K562 (cell line): ENCODE results near the gene RAD54L. TPM values are rescaled to one million over a fixed set of nuclear protein-coding genes. Genes with fewer than 3 reads are reported as not detected.

ENCODE experiments used
- ATAC-seq: fragments of 200-7000 bp; cut with Tn5 transposase; 3 replicates; pipeline ENCODE4 v1.9.1; 2020; ENCODE audit warnings: moderate library complexity
- BruUV-seq: library from RNA; stranded (reverse); fragments of 400-500 nt; replicated peaks from 2 replicates; lab custom pipeline; 2021; lab: Mats Ljungman, UMichigan
- CTCF ChIA-PET: fragments of 300-600 bp; formaldehyde crosslinking; extraction: SDS; loops from one replicate; lab custom pipeline; 2021; ENCODE audit warnings: low intra/inter-chr PET ratio; lab: Yijun Ruan, JAX
- POLR2A ChIA-PET: fragments of 300-600, 350-650 bp; sonication (Branson Sonifier 250); formaldehyde crosslinking; extraction: SDS; loops from one replicate; lab custom pipeline; 2021; ENCODE audit warnings: antibody characterized with exemption, inconsistent platforms; lab: Yijun Ruan, JAX
- DNase-seq, 4 experiments: peaks; one replicate each; pipeline versions ENCODE4 v3.0.0 to v3.0.0-alpha.2; 2011 to 2018; ENCODE audit warnings: low spot score in 3 of 4, mixed read lengths in 3 of 4; ENCODE audit errors: extremely low read depth in 1 of 4
- FAIRE-seq: peaks from 2 replicates; lab custom pipeline; 2011; peaks lifted over from hg19 to GRCh38; lab: Jason Lieb, UNC
- H2AFZ ChIP-seq: 2 replicates; pipeline ENCODE4 v1.6.0; 2011; ENCODE audit warnings: low read depth, low read length, control low read depth, inconsistent platforms
- H3K27ac ChIP-seq: fragments of 200-600 bp; 3 replicates; pipeline ENCODE4 v1.8.0; 2011; ENCODE audit warnings: low read depth, mild to moderate bottlenecking, control low read depth, inconsistent platforms, low read length, moderate library complexity, mixed read lengths; ENCODE audit errors: extremely low read depth
- H3K27me3 ChIP-seq, 2 experiments: fragments of 300-600 bp in 1 of 2; 2 replicates in 1 of 2; 3 replicates in 1 of 2; pipeline versions ENCODE4 v1.6.0 to v1.8.0; 2011; ENCODE audit warnings: inconsistent platforms in 2 of 2, low read length in 2 of 2, mild to moderate bottlenecking in 1 of 2, mixed read lengths in 1 of 2, moderate library complexity in 1 of 2; ENCODE audit not compliant: control insufficient read depth in 2 of 2, insufficient read depth in 2 of 2
- H3K36me3 ChIP-seq: fragments of 300-600 bp; 3 replicates; pipeline ENCODE4 v1.8.0; 2011; ENCODE audit warnings: mild to moderate bottlenecking, low read length, inconsistent platforms; ENCODE audit not compliant: control insufficient read depth, insufficient read depth
- H3K4me1 ChIP-seq, 2 experiments: fragments of 200-600 bp in 1 of 2; replicated peaks in 1 of 2; 2 replicates in 1 of 2; 3 replicates in 1 of 2; pipeline versions ENCODE4 v1.5.1 to v1.8.0; 2011; ENCODE audit warnings: inconsistent platforms in 2 of 2, low read length in 2 of 2, mild to moderate bottlenecking in 1 of 2, mixed read lengths in 1 of 2, moderate library complexity in 1 of 2; ENCODE audit not compliant: control insufficient read depth in 2 of 2, insufficient read depth in 2 of 2
- H3K4me2 ChIP-seq: 2 replicates; pipeline ENCODE4 v1.6.1; 2011; ENCODE audit warnings: low read length, control low read depth, inconsistent platforms, mixed read lengths; ENCODE audit not compliant: insufficient read depth
- H3K4me3 ChIP-seq: fragments of 200-600 bp; sonication (generic), shearing (Covaris generic); 2 replicates; pipeline ENCODE4 v1.5.1; 2016; ENCODE audit warnings: control low read depth, inconsistent platforms
- H3K79me2 ChIP-seq: fragments of 200-600 bp; 3 replicates; pipeline ENCODE4 v1.8.0; 2011; ENCODE audit warnings: low read length, inconsistent platforms; ENCODE audit not compliant: control insufficient read depth, insufficient read depth
- H3K9ac ChIP-seq, 2 experiments: 2 replicates each; pipeline versions ENCODE4 v1.6.0 to v1.6.1; 2011; ENCODE audit warnings: low read depth in 2 of 2, low read length in 2 of 2, control low read depth in 1 of 2, inconsistent platforms in 1 of 2, mild to moderate bottlenecking in 1 of 2, mixed read lengths in 1 of 2; ENCODE audit not compliant: insufficient read depth in 1 of 2
- H3K9me1 ChIP-seq: one replicate; pipeline ENCODE4 v1.6.0; 2011; ENCODE audit warnings: inconsistent platforms, mild to moderate bottlenecking, low read length, moderate library complexity; ENCODE audit not compliant: control insufficient read depth, insufficient read depth
- H3K9me3 ChIP-seq: replicated peaks from 2 replicates; pipeline ENCODE4 v1.5.1; 2011; ENCODE audit warnings: low read depth, low read length, inconsistent platforms; ENCODE audit not compliant: control insufficient read depth, insufficient read depth
- H4K20me1 ChIP-seq: replicated peaks from 2 replicates; pipeline ENCODE4 v1.6.1; 2011; ENCODE audit warnings: low read length, inconsistent platforms, mixed read lengths; ENCODE audit not compliant: control insufficient read depth, insufficient read depth
- RBM25 ChIP-seq: fragments of 200-400 bp; formaldehyde crosslinking; IDR thresholded peaks from 2 replicates; pipeline ENCODE4 v1.6.1; 2018; ENCODE audit warnings: low read length, low read depth, moderate library complexity; ENCODE audit not compliant: severe bottlenecking
- ZNF507 ChIP-seq: conservative IDR thresholded peaks from 2 replicates; pipeline ENCODE4 v1.6.1; 2017; ENCODE audit warnings: missing genetic modification characterization, missing compliant biosample characterization
- WGBS: fragments of 100-300 bp; shearing (Covaris generic); methylation state at CpG from one replicate; pipeline ENCODE4 v1.1.6; 2016; ENCODE audit warnings: low coverage, mixed read lengths; ENCODE audit not compliant: insufficient coverage; ENCODE audit errors: missing lambda C conversion rate; 5-methylcytosine and 5-hydroxymethylcytosine counted together
- in situ Hi-C: fragments of 300-500 bp; cut with MboI; formaldehyde crosslinking; loops from 4 replicates; pipeline ENCODE4 v1.15.0; 2018; ENCODE audit warnings: inconsistent platforms, mixed read lengths
- intact Hi-C: fragments of 100-400 bp; cut with micrococcal nuclease; formaldehyde crosslinking; loops from 2 replicates; pipeline ENCODE4 v1.14.2; 2022
- polyA plus RNA-seq, 8 experiments: library from polyadenylated mRNA; depleted of rRNA in 4 of 8; stranded (reverse) in 5 of 8; unstranded in 3 of 8; fragments of >200 nt; fragmentation: Nextera tagmentation in 2 of 8; fragmentation: Illumina TruSeq in 1 of 8; extraction: Ambion mirVana in 2 of 8; extraction: Trizol in 1 of 8; gene quantifications; 2 replicates each; pipeline versions ENCODE4 v1.2.1 to v1.2.3, GENCODE V29; 2011 to 2014; ENCODE audit warnings: inconsistent platforms in 1 of 8, missing spikeins in 1 of 8
- total RNA-seq, 7 experiments: library from RNA; depleted of rRNA in 6 of 7; stranded (reverse); fragments of >200 nt in 6 of 7; fragmentation: Illumina TruSeq in 2 of 7; extraction: Trizol in 2 of 7; gene quantifications; 2 replicates each; pipeline versions ENCODE4 v1.2.1 to v1.2.3, GENCODE V29; 2011 to 2021; ENCODE audit warnings: low replicate concordance in 1 of 7
- TF ChIP-seq, protein P1 (sequence below): sonication (generic); formaldehyde crosslinking; IDR thresholded peaks from 2 replicates; pipeline ENCODE4 v1.8.1; 2023; ENCODE audit warnings: mild to moderate bottlenecking, missing genetic modification reagents

Gene RAD54L
- total and polyA plus RNA-seq, 9 of the 15 experiments (the other 6 are each of a cell fraction or from before 2014, with no cell fraction given), result 17.9 to 92.3 (median 37.5) TPM

DNA sequence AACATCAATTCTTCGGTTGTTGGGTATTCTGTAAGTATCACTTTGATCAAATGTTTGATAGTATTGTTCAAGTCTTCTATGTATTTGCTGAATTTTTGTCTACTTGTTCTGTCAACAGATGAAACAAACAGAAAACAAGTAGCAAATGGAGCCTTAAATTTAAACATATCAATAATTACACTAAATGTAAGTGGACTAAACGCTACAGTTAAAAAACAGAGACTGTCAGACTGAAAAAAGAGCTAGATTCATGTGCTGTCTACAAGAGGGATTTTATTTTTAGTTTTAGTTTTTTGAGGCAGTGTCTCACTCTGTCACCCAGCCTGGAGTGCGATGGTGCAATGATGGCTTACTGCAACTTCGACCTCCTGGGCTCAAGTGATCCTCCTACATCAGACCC lies 10.7 kb upstream of the RAD54L start:
- FAIRE-seq, result no peak
- no peak overlapping the region for H3K27ac ChIP-seq
- no peaks in the 10 kb centered on the region for H3K27me3 ChIP-seq
- POLR2A ChIA-PET, result interaction anchor here (1.6 kb wide), 1 partner anchor 10 kb away, joined by 6 read pairs; no protein-coding TSS in a partner anchor
- ATAC-seq, result no peak
- CTCF ChIA-PET, result no interaction called here
- no peaks in the 10 kb centered on the region for H3K36me3 ChIP-seq
- H3K79me2 ChIP-seq, result no peaks in the 10 kb centered on the region
- no TSS peak for BruUV-seq
- 9% methylated on average over 4 of the region's 4 CpGs for WGBS
- no peak for DNase-seq
- no peaks in the 10 kb centered on the region for H3K9me3 ChIP-seq
- in situ Hi-C loops (no loop called here), intact Hi-C loops (no loop called here)
- H3K9ac ChIP-seq, result no peak overlapping the region
- no peaks in the 10 kb centered on the region for H4K20me1 ChIP-seq
- H2AFZ ChIP-seq, result no peak overlapping the region
- H3K4me2 ChIP-seq, result no peak overlapping the region
- no peaks in the 10 kb centered on the region for H3K9me1 ChIP-seq
- peak; percentile 75 for TF ChIP-seq RBM25
- TF ChIP-seq, protein P1, sequence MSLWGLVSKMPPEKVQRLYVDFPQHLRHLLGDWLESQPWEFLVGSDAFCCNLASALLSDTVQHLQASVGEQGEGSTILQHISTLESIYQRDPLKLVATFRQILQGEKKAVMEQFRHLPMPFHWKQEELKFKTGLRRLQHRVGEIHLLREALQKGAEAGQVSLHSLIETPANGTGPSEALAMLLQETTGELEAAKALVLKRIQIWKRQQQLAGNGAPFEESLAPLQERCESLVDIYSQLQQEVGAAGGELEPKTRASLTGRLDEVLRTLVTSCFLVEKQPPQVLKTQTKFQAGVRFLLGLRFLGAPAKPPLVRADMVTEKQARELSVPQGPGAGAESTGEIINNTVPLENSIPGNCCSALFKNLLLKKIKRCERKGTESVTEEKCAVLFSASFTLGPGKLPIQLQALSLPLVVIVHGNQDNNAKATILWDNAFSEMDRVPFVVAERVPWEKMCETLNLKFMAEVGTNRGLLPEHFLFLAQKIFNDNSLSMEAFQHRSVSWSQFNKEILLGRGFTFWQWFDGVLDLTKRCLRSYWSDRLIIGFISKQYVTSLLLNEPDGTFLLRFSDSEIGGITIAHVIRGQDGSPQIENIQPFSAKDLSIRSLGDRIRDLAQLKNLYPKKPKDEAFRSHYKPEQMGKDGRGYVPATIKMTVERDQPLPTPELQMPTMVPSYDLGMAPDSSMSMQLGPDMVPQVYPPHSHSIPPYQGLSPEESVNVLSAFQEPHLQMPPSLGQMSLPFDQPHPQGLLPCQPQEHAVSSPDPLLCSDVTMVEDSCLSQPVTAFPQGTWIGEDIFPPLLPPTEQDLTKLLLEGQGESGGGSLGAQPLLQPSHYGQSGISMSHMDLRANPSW (CRISPR knock-in tag), result no peak
- TF ChIP-seq ZNF507 (tag), result peak; percentile 95
- H3K4me1 ChIP-seq, result no peaks in the 10 kb centered on the region
- H3K4me3 ChIP-seq, result no peak overlapping the region
